GM21529 (cell line): ENCODE data around the gene DCLK2.
A peak's percentile ranks its signal among the peaks of the same experiment; 100 is the strongest.

Experiments
- ATAC-seq: cut with Tn5 transposase; IDR thresholded peaks from one replicate; pipeline ENCODE4 v1.9.1; 2021; ENCODE audit not compliant: unreplicated experiment

The DCLK2 gene

DNA sequence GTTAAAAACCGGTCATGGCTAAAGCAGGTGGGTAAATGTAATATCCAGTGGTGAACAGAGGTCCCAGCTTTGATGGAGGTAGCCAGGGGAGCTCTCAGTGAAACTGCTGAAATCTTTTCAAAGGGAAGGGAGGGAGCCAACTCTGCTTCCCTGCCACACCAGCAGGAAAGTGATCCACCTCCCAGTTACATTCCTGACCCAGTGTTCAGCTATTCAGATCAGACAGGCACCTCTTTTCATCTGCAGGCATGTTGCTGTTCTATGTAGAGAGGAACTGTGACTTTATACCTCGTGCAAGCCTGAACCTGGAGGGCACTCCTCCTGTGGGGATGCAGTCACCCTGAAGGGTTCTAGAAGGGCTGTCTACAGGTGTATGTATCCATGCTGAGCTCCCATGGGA lies 37.6 kb downstream of the DCLK2 start:
- ATAC-seq: no peak

DNA sequence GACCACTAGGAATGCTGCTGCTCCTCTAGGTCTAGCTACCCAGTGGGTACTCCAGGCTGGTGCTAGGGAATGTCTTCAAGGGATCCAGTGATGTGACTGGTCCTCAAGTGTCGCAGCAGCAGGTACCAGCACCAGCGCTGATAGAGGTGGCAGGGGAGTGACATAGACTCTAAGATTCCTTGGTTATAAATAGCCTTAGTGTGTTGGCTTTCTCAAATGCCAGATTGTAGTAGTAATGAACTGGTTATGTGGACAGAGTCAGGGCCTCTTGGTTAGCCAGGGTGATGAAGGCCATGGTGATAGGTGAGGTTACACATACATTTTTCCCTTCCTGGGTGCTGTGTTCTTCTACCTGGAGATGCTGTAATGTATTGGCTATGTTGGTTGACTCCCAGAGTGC lies 38.3 kb downstream of the DCLK2 start:
- ATAC-seq: no peak

DNA sequence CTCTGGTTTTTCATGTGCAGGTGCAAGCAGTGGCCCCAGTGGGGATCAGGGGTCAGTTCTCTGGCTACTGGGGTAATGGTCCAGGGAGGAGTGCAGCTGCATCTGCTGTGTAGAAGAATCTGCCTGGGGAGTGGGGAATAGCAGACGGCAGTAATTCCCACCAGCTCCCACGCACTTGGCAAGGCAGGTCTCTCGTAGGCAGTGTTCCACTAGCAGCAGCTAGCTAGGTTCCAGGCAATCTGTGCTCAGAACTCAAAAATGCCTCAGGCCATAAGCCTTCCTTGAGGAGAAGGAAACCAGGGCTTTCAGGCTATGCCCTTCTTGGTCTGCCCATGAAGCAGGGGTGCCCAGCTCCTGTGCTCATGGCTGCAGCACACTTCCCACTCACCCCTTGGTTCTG lies 38.8 kb downstream of the DCLK2 start:
- ATAC-seq: no peak

DNA sequence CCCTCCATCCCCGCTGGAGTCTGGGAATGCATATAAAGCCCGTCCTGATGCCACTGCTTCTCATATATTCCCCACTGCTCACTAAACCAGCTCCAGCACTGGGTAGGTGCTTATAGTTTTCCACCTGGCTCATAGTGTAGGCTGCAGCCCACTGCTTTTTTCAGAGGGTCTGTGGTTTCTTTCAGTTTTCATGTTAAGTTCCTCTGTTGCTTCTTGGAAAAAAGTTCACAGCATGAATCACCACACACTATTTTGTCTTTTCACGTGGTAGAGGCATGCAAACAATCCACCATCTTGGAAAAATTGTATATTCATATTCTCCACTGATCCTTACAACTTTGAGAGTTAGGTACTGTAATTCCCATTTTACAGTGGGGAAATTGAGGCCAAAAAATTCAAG lies 39.4 kb downstream of the DCLK2 start:
- ATAC-seq: no peak

DNA sequence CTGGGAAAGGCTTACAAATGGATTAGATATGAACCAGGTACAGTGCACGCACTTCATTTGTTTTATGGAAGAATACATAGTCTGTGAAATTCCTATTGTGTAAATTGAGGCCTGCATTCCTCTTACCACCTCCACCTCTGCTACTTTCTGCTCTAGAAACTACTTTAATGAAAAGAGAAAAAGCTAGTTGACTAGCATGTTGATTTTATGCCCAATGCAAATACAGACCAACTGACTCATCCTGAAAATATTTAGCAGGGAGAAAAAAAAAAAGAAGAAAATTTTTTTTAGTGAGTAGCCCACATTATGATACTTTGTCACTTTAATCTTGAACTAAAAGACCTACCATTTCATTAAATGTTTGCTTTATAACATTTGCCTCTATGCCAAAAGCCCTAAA lies 41.2 kb downstream of the DCLK2 start:
- ATAC-seq: no peak

DNA sequence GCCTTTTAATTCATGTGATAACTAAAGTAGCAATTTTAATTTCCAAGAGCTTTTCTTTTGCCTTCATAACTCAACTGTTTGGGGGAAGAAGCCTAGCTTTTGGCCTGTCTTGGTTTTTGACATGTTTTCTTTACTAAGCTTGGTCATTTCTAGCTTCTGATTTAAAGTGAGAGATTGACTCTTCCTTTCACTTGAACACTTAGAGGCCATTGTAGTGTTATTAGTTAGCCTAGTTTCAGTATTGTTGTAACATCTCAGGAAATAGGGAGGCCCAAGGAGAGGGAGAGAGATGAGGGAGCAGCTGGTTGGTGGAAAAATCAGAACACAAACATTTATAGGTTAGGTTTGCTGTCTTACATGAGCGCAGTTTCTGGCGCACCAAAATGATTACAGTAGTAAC lies 44.8 kb downstream of the DCLK2 start:
- ATAC-seq: no peak

DNA sequence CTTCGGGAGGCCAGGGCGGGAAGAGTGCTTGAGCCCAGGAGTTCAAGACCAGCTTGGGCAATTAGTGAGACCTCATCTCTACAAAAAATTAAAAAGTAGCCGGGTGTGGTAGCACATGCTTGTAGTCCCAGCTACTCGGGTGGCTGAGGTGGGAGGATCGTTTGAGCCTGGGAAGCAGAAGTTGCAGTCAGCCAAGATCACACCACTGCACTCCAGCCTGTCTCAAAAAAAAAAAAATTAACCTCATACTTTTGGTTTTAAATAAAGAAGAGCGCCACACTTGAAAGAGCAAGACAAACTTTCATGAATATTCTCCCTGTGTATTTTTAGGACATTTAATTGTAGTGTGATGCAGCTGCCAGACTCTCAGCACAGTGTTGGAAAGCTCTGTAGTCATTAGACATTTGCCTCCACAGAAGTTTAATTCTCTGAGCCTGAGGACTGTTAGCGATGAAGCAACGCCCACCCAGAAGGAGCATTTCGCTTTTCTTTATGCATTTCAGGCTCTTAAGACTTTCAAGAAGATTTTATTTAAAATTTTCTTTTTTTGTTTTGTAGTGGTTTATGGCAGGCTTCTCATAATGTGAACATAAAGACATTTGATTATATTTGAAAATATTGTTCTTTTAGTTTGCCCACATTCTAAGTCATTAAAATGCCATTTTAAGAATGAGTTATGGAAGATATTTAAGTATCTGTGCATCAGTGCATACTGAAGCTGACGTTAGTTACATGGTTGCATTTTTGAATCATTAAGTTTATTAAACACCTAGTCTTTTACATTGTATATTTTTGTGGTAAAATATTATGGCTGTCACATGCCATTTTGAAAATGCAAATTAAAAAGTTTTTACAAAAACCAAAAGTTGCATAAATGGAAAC lies 45.8 kb downstream of the DCLK2 start:
- no peak for ATAC-seq

DNA sequence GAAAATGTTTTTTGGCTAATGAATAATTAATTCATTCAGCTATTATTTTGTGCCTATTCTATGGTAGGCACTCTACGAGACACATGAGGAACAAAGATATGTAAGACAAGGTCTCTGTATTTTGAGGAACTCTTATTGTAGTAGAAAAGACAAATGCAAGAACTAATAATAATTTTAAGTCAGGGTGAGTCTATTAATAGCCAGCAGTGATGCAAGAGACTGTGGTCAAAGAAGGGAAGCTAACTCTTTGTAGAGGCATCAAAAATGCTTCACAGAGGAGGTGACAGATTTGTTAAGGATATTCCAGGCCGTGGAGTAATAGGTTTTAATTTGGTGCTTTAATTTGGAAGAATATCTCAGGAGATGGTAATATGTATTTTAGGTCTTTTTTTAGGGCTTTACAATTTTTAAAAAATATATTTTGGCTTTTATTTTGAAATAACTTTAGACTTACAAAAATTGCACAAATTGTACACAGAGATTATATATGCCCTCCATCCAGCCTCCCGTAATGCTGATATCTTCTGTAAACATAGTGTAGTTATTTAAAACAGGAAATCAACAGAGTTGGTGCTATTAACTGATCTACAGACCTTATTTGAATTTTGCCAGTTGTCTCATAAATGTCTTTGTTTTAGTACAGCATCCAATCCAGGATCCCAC lies 48.1 kb downstream of the DCLK2 start:
- peak; percentile 59 for ATAC-seq

DNA sequence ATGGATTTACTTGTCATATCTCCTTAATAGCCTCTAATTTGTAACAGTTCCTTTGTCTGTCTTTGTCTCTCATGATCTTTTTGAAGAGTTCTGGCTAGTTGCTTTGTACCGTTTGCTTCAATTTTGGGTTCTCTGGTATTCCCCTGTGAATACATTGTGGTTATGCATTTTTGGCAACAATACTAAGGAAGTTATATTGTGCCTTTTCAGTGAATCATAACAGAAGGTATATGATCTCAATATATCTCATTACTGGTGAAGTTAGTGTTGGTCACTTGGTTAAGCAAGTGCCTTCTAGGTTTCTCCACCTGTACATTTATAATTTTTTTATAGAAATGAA lies 48.6 kb downstream of the DCLK2 start:
- peak; percentile 57 for ATAC-seq

DNA sequence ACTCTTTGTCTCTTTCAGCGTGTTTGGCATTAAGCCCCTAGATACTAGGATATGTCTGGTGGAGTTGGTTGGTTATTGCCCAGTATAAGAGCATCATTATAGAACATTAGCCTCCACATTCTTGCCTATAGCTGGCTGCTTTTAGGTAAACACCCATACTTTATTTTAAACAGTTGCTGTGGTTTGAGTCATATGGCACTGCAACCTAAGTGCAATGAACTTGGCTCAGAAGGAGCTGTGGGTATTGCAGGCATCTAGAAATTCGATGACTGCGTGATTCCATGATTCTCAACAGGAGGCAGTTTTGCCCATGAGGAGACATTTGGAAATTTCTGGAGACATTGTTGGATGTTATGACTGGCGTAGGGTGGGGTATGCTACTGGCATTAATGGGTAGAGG lies 49.5 kb downstream of the DCLK2 start:
- ATAC-seq: no peak

DNA sequence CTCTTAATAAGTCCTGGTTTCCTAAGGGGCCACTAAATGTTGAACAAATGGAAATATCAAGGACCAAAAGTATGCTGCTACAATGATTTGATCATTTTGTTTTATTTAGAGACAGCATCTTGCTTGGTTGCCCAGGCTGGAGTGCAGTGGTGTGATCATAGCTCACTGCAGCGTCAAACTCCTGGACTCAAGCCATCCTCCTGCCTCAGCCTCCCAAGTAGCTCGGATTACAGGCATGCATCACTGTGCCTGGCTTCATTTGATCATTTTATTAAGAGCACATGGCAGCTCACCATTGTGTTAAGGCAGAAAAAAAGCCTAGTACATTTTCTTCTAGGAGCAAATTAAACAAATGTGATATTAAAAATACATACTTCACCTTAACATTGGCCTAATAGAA lies 52.7 kb downstream of the DCLK2 start:
- ATAC-seq: no peak

DNA sequence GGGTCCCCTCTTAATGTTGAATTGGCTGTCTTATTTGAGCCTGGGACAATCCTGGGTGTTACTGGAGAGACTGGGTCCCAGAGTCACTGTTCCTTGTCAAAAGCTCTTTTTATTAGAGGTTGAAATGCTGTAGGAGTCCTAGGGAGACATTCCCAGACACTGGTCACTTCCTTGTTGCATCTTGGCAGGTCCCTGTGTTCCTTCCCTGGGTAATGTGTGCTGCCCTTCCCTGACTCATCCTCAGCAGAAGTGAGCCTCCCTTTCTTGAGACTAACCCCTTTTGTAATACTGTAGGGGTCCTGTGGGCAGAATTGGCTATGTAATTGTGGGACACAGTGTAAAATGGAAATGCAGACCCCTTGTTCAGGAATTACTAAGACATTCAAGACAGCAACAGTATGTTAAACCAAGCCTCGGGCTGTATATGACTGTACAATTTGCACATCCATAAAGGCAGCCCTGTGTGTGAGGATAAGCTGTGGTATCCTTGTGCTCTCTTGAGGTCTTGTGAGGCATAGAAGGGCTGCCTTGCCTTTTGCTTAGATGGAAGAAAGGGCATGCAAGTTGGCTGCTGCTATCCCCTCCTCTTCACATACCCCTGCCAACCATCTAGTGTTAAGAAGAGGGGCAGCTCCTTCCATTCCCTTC lies 53.5 kb downstream of the DCLK2 start:
- no peak for ATAC-seq

DNA sequence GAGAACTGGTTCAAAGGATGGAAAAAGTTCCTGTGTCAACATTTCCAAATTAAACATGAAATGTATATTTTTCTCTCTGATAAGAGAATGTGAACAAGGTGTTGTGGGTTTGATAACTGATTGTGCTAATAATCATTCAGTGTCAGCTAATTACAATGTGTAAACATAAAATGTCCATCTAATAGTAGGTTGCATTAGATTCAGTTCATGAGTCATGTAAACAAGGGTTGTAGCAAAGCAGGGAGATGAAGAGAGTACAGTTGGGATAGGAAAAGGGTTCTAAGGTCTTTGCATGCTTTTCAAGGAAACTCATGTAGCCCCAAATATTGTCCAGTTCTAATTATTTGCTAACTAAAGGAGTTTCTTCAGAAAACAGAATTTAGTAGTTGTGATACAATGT lies 55.4 kb downstream of the DCLK2 start:
- ATAC-seq: no peak

DNA sequence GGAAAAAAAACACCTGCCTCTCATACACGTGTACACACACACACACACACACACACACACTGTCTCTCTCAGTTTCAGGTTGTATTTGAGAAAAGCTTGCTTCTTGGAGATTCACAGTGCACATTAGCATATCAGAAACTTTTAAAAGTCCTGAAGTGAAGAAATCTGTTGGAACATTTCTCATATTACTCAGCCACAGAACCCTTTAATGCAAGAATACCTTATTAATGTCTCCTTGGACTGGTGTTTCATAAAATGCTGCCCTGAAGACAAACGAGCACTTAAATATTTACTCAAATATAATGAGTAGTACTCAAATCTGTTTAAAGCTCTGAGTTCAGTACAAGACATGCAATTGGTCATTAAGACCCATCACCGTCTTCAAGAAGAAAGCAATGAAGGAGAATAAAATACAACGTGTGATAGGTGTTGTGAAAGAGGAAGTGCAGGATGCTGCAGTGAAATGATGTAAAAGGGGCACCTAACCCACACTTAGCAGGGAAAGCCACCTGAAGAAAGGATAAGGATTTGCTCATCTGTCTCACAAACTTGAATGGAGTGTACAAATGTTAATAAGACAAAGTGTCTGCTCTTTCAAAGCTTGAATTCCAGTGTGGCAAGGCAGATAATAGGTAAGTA lies 57.0 kb downstream of the DCLK2 start:
- no peak for ATAC-seq

DNA sequence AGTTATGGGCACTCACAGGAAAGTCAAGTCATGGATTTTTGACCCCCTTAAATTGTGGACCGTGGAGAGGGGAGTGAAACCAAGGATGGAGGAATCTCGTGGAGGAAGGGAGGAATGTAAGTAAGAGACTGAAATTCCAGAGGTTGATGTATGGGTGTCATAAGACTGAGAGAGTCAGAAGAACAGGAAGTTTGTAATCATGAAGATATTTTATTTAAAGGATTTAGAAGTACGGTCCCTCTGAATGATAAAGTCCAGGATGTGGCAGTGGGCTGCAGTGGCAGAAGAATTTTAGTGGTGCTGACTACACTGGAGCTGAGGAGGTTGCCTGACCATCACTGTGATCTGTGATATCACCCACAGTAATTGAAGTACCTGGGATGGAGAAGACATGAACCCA lies 57.8 kb downstream of the DCLK2 start:
- ATAC-seq: no peak

DNA sequence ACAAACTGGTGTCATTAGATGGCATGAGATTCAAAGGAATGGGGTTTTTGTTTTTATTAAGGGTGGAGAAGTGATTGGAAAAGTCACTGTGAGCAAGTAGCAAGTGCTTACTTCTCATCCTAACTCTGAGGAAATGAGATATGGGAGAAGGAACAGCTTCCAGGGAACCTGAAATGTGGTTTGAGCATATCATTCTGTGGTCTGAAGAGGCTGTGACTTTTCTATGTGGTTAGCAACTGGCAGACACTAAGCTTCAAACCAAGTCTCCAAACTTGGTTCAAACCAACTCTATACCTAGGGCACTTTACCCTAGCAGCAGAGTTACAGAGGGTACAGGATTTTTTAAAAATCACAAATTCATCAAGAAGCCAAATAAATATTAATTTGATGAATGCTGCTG lies 58.2 kb downstream of the DCLK2 start:
- ATAC-seq: no peak

DNA sequence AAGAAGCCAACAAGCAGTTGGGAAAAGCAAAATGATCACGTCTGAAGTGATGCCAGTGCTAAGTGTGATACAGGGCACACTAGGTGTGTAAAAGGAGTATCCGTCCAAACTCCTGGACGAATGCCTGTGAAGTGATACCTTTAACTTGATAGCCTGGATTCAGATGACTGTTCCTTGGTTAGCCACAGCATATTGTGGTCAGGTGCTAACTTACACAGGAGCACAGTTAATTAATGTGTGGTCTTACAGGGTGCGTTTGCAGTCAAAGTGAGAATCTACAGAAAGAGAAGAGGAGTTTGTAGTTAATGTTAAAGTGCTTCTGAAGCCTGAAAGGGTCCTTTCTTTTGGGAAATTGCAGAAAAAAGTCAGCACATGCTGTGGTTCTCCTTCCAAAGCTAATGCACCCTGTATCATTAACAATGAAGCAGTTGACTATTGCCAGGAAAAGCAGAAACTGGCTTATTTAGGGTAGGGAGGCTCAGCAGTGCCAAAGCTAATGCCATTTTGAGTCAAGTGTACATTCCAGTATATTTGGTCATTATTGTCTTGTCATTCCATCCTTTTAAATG lies 61.1 kb downstream of the DCLK2 start:
- ATAC-seq: no peak

DNA sequence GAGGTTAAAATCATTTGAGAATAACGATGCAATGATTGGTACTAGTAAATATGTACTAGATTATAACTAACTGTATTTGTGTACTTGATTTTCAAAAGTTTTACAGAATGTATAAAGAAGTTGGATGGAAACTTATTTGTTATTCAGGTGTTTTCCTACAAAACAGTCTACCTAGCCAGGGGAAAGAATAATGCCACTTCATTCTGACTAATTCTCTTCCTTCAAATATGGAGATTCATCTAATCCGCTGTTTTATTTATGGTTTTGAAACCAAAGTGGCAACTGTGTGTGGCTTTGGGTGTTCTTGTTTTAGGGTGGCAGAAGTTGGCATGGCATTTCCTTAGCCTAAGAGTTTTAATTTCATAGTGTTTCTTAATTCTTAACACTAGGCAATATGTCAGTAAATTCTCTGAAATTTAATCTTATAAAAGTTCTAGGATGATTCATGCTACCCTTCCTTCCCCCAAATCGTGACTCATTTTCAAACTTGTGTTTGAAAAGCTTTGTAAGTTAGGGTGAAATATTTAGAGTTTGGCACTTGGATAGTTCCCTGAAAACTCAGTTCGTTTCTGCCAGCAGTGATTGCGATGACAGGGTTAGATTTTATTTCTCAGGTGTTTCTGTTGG lies 62.6 kb downstream of the DCLK2 start:
- no peak for ATAC-seq

DNA sequence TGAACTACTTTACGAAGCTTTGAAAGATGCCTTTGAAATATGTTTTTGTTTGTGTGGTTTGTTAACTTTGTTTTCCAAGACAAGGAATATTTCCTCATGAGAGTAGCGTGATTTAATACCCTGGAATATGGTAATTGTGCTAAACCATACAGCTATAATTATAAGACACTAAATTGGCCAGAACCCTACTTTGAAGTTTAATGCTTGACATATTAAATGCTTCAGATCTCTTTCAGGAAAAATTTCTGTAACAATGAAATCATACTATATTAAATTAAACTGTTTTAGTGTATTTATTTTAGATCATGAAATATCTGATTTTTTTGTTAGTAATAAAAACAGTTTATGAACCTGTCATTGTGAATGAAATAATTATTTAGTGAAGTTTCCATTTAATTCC lies 63.5 kb downstream of the DCLK2 start:
- ATAC-seq: no peak

DNA sequence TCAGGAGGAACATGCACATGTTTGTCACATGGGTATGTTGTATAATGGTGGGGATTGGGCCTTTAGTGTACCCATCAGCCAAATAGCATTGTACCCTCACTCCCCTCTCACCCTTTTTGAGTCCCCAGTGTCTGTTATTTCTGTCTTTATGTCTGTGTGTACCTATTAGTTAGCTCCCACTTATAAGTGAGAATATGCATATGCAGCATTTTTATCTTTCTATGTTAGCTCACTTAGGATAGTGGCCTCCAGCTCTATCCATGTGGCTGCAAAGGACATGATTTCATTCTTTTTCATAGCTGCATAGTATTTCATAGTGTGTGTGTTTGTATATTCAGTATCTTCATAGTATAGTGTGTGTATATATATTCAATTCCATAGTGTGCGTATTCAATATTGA lies 64.6 kb downstream of the DCLK2 start:
- ATAC-seq: no peak
